Stimulated activated naive B cell treated with anti-CD40 and anti-IgM and Interleukin-4, amounts not matched to agents 10 μg/mL and 1 μg/mL and 100 μg/mL, for 72 hours (primary cell): Measurements from ENCODE around the gene CAB39.
A peak's percentile ranks its signal among the peaks of the same experiment; 100 is the strongest.

ENCODE experiments used
- ATAC-seq, 2 donors: fragments of 150-1000 bp; cut with Tn5 transposase; replicated peaks; 2 replicates each; pipeline ENCODE4 v1.10.0; 2021; ENCODE audit warnings: moderate library complexity in 1 of 2
- DNase-seq: peaks from one replicate; pipeline ENCODE4 v3.0.0; 2021
- H3K27ac Mint-ChIP-seq: one replicate; pipeline ENCODE4 v1.8.0; 2022; ENCODE audit warnings: mild to moderate bottlenecking, mixed read lengths
- H3K27me3 Mint-ChIP-seq, 2 donors: one replicate each; pipeline ENCODE4 v1.8.0; 2022; ENCODE audit warnings: mixed read lengths in 2 of 2
- H3K36me3 Mint-ChIP-seq, 2 donors: one replicate each; pipeline ENCODE4 v1.8.0; 2022; ENCODE audit warnings: mixed read lengths in 2 of 2, mild to moderate bottlenecking in 1 of 2
- H3K4me1 Mint-ChIP-seq, 2 donors: one replicate each; pipeline ENCODE4 v1.8.0; 2022; ENCODE audit warnings: mixed read lengths in 2 of 2, mild to moderate bottlenecking in 1 of 2
- H3K4me3 Mint-ChIP-seq, 2 donors: one replicate each; pipeline ENCODE4 v1.8.0; 2022; ENCODE audit warnings: mild to moderate bottlenecking in 2 of 2, mixed read lengths in 2 of 2, moderate library complexity in 1 of 2
- H3K9me3 Mint-ChIP-seq, 2 donors: one replicate each; pipeline ENCODE4 v1.8.0; 2022; ENCODE audit warnings: mixed read lengths in 2 of 2, mild to moderate bottlenecking in 1 of 2

The CAB39 gene

DNA sequence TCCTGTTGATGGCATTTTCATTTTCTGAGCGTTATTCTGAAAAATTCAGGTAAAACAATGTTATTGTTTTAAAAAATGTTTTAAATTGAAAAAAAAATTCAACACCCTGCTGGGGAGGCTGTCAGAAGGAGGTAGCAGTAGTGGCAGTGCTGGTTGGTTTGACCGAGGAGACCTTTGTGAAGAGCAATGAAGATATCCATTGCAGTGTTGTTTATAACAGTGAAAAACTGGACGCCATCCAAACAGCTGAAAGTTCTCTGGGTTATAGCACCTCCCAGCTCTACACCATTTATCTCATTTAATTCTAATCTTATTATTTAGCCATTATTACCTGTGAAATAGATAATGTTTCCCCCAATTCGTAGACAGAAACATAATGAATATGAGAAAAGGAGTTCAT, 139.5 kb downstream of the CAB39 start:
- Mint-ChIP-seq H3K4me1 (peaks cover 8 to 16% of the 10 kb centered on the region in 2 donors), H3K4me3 (no peak overlapping the region), H3K9me3 (peaks cover 0 to 2% of the 10 kb centered on the region in 2 donors), H3K36me3 (peaks cover 0 to 2% of the 10 kb centered on the region in 2 donors), H3K27me3 (peaks cover 14 to 48% of the 10 kb centered on the region in 2 donors), H3K27ac (no peak overlapping the region)
- ATAC-seq = no peak
- no peak for DNase-seq

DNA sequence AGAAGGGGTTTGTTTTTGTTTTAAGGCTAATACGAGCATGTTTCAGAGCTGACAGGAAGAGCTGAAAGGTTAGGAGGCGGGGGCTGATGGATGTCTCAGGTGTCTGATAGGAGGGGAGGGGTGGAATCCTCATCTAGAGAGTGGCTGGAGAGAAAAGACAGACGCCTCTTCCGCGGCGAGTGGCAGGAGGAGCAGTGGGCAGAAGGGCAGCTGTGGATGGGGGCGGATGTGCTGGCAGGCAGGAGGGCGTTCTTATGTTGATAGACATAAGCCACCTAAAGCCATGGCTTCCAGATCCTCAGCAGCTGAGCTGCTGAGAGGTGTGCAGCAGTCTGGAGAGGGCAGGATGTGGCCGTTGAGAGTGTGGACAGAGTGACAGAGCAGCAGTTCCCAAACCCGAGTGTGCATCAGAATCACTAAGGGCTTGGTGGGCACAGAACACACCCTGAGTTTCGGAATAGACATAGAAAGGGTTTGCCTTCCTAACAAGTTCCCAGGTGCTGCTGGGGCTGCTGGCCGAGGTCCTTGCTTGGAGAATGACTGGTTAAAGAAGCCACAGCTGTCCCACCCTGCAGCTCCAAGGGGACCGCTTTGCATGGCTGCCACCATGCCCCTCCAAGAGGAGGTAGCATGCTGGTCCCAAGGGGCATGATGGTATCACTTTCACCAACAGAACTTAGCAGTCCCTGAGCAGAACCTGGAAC, 149.1 kb downstream of the CAB39 start:
- no peak overlapping the region for H3K4me3 Mint-ChIP-seq
- H3K4me1 Mint-ChIP-seq = peaks cover 31 to 45% of the 10 kb centered on the region in 2 donors
- H3K36me3 Mint-ChIP-seq = no peaks in the 10 kb centered on the region
- no peak overlapping the region for H3K27ac Mint-ChIP-seq
- ATAC-seq = no peak
- H3K9me3 Mint-ChIP-seq = no peaks in the 10 kb centered on the region
- DNase-seq = no peak
- peaks cover 16 to 17% of the 10 kb centered on the region in 2 donors for H3K27me3 Mint-ChIP-seq

DNA sequence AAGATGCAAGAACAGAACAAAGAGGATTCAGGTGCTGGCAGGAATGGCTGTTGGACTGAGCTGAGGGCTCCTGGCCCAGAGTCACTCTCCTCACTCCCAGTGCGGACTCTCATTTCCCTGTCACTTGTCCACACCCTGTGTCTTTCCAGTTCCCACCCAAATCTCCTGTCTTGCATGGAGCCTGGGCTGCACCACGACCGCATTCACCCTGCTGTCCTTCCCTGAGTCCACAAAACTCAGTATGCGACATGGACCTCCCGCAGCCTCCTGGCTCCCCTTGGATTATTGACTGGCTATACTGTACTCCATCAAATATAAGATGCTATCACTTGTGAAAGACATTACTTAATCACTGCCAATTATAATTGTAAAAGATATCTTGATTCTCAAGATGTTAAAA, 149.7 kb downstream of the CAB39 start:
- H3K4me1 Mint-ChIP-seq = peaks cover 37 to 51% of the 10 kb centered on the region in 2 donors
- H3K36me3 Mint-ChIP-seq = no peaks in the 10 kb centered on the region
- H3K27me3 Mint-ChIP-seq = peaks cover 10 to 16% of the 10 kb centered on the region in 2 donors
- no peak overlapping the region for H3K4me3 Mint-ChIP-seq
- DNase-seq (no peak), ATAC-seq (no peak)
- H3K27ac Mint-ChIP-seq = no peak overlapping the region
- H3K9me3 Mint-ChIP-seq = no peaks in the 10 kb centered on the region

GRCh38 chr2:230863031-230863430, 150.4 kb downstream of the CAB39 start:
- ATAC-seq (no peak), DNase-seq (no peak)
- H3K4me1 Mint-ChIP-seq = peaks cover 37 to 58% of the 10 kb centered on the region in 2 donors
- no peaks in the 10 kb centered on the region for H3K9me3 Mint-ChIP-seq
- H3K4me3 Mint-ChIP-seq = no peak overlapping the region
- no peaks in the 10 kb centered on the region for H3K36me3 Mint-ChIP-seq
- peaks cover 3 to 11% of the 10 kb centered on the region in 2 donors for H3K27me3 Mint-ChIP-seq
- H3K27ac Mint-ChIP-seq = no peak overlapping the region

- no peaks in the 10 kb centered on the region for H3K36me3 Mint-ChIP-seq
- no peak overlapping the region for H3K27ac Mint-ChIP-seq
- H3K27me3 Mint-ChIP-seq = peaks cover 0 to 11% of the 10 kb centered on the region in 2 donors
- peaks cover 40 to 63% of the 10 kb centered on the region in 2 donors for H3K4me1 Mint-ChIP-seq
- ATAC-seq (no peak), DNase-seq (no peak)
- no peaks in the 10 kb centered on the region for H3K9me3 Mint-ChIP-seq
- H3K4me3 Mint-ChIP-seq = peak overlapping the region; percentile 88 to 91
These were observed 150.9 kb downstream of the CAB39 start for GRCh38 chr2:230863442-230864121.

GRCh38 chr2:230864122-230864604, 151.5 kb downstream of the CAB39 start:
- Mint-ChIP-seq H3K4me3 (peak overlapping the region; percentile 88 to 91), H3K9me3 (no peaks in the 10 kb centered on the region), H3K27ac (peak overlapping the region; percentile 89), H3K4me1 (peaks cover 43 to 69% of the 10 kb centered on the region in 2 donors), H3K27me3 (peaks cover 0 to 11% of the 10 kb centered on the region in 2 donors), H3K36me3 (no peaks in the 10 kb centered on the region)
- no peak for DNase-seq
- no peak for ATAC-seq

GRCh38 chr2:230864605-230865306, 152.1 kb downstream of the CAB39 start, which contains the start of gene ITM2C:
ITM2C (plus strand) TSS chr2:230864942; CDS start chr2:230865026, 84 bp downstream.
- Mint-ChIP-seq H3K36me3 (no peaks in the 10 kb centered on the region), H3K4me1 (peaks cover 44 to 75% of the 10 kb centered on the region in 2 donors), H3K4me3 (peak within 1 kb of the TSS; percentile 88 to 91), H3K27me3 (peaks cover 0 to 11% of the 10 kb centered on the region in 2 donors), H3K9me3 (no peaks in the 10 kb centered on the region), H3K27ac (peak within 1 kb of the TSS; percentile 89)
- DNase-seq = peak; percentile 55
- ATAC-seq = peak; percentile 81 to 84

DNA sequence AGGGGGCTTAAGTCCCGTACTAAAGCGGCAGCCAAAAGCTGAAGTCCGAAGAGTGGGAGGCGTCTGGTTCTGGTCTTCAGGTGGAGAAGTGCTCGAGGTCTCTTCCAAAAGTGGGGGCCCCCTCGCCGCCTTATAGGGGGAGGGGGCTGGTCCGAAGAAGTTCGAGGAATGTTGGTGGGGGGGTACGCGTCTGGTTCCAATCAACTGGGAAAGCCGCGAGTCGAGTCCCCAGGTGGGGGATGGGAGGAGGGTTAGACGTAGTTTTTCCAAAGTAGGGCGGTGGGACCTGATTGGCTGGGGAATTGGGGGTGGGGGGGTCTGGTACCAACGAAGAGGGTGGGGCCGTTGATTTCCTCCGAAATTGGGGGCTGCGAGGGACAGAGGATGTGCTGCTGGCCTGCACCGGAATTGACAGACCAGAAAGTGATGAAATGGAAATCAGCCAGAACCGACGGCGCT, 152.7 kb downstream of the CAB39 start:
- Mint-ChIP-seq H3K9me3 (no peaks in the 10 kb centered on the region), H3K4me3 (peak overlapping the region; percentile 88 to 91), H3K27me3 (peaks cover 0 to 11% of the 10 kb centered on the region in 2 donors), H3K4me1 (peaks cover 49 to 81% of the 10 kb centered on the region in 2 donors), H3K36me3 (no peaks in the 10 kb centered on the region), H3K27ac (peak overlapping the region; percentile 89)
- no peak for DNase-seq
- ATAC-seq = no peak

GRCh38 chr2:230865766-230866755, 153.4 kb downstream of the CAB39 start:
- H3K9me3 Mint-ChIP-seq = no peaks in the 10 kb centered on the region
- peaks cover 56 to 88% of the 10 kb centered on the region in 2 donors for H3K4me1 Mint-ChIP-seq
- no peak for DNase-seq
- peak overlapping the region; percentile 89 for H3K27ac Mint-ChIP-seq
- no peak for ATAC-seq
- peak overlapping the region; percentile 88 to 91 for H3K4me3 Mint-ChIP-seq
- H3K36me3 Mint-ChIP-seq = no peaks in the 10 kb centered on the region
- peaks cover 0 to 11% of the 10 kb centered on the region in 2 donors for H3K27me3 Mint-ChIP-seq

DNA sequence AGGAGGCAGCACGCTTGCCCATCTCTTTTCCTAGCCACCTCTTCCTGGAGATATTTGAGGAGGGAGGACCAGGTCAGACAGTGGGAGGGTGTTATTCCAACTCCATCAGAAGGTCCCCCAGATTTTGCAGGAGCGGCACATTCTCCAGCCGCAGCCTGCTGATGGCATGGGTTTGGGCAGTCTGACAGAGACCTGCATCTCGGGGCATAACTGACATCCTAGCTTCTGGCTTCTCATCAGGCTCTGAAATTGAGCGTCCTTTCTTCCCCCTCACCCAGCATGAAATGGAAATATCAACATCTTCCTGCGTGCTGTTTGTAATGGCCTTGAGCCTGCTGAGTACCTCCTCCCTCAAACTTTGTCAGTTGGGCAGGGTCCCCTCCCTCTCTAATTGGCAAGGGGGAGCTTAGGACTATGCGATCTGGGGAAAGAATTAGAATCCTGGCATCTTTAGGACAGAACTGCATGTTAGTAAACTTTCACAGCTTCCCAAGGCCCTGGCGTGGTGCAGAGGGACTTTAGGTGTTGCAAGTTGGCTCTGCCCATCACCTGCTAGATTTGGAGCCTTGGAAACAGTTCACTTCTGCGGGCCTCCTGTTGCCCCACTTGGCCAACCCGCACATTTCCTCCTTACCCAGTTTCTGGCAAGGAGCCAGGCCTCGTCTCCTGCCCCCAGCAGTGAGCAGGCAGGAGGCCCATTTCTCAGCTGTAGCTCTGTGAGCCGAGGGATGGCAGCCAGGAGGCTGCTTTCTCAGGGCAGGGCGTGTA, 154.3 kb downstream of the CAB39 start:
- peak; percentile 36 to 45 for ATAC-seq
- DNase-seq = no peak
- Mint-ChIP-seq H3K27me3 (peaks cover 0 to 4% of the 10 kb centered on the region in 2 donors), H3K27ac (peak overlapping the region; percentile 71), H3K36me3 (no peaks in the 10 kb centered on the region), H3K9me3 (no peaks in the 10 kb centered on the region), H3K4me3 (no peak overlapping the region), H3K4me1 (peaks cover 53 to 92% of the 10 kb centered on the region in 2 donors)

DNA sequence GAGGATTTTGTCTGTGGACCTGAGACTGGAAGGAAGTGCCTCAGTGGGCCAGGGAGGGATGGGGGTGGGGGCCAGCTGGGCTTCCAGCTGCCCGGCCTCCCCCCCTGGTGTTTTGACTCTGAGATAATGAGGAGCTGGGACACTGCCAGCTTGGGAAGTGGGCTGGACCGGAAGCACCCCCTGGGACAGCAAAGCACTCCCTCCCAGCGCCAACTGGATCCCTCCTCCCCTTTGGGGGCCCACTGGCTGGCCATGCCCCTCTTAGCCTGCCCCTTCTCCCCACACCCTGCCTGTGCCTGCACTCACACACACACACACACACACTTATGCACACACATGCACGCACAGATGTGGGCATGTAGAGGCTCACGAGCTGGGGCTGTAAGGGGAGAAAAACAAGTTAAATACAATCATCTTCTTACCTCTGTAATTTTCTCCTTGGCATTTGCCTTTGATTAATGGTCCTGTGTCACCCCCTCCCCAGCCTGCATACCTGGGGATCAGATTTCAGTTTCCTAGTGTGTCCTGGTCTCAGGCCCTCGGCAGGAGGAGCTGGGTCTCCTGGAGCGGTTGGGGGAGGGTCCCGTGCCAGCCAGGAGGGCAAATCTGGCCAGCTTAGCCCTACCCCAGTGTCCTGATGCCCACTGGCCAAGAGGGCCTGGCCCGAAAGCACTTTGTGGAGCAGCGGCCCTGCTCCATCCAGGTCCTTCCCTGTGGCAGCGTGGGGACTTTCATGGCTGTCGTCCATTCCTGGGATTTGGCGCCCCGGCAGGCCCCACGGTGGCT, 155.7 kb downstream of the CAB39 start:
- DNase-seq (no peak), ATAC-seq (no peak)
- Mint-ChIP-seq H3K4me3 (no peak overlapping the region), H3K27ac (no peak overlapping the region), H3K27me3 (no peaks in the 10 kb centered on the region), H3K4me1 (peaks cover 56 to 97% of the 10 kb centered on the region in 2 donors), H3K36me3 (no peaks in the 10 kb centered on the region), H3K9me3 (no peaks in the 10 kb centered on the region)
